Measurements from ENCODE around the gene NLGN4X. TPM values are rescaled to one million over a fixed set of nuclear protein-coding genes. Genes with fewer than 3 reads are reported as not detected.

NLGN4X gene
- total RNA-seq, 4 donors from 2014 or later: 0.45 to 3.2 (median 0.86) TPM

- Histone ChIP-seq H3K27ac (no peak overlapping the region), H3K4me3 (replicated peaks in 1 of 3) (no peak overlapping the region), H3K27me3 (no peaks in the 10 kb centered on the region), H3K9me3 (no peaks in the 10 kb centered on the region), H3K4me1 (no peaks in the 10 kb centered on the region), H3K36me3 (no peaks in the 10 kb centered on the region)
- intact Hi-C loops (cut with DNase I): no loop called here
- 97% methylated on average over 22 to 27 of the region's 28 CpGs for WGBS, 2 donors
- DNase-seq: no peak
- TF ChIP-seq POLR2A (IDR thresholded peaks at IDR 0.05) (no peak), CTCF (IDR thresholded peaks at IDR 0.05) (no peak)
Measured at GRCh38 chrX:6187256-6187655, 41.4 kb downstream of the NLGN4X start.

DNA sequence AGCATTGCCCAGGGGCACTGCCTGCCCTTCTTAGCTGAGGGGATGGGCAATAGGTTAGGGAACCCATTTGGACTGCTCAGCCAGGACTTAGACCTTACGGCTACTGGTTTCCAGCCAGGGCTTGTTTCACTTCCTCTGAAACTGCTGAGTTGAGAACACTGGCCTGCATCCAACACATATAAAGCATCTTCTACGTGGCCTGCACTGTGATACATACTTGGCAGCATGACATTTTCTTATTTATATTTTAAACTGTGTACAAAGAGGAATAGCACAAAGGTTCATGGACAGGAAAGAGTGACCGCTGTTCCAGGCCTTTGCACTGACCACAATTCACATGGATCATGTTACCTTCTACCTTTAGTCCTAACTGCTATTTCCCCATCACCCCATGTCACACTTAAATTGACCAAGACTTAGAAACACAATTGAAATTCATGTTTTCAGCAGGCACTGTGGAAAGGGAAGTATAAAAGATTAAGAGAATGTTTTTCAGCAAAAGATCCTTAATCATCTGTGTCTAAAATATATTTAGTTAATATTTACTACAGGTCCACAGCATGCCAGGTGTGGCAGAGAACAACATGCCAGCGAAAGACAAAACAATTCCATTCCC, 43.7 kb downstream of the NLGN4X start:
- Histone ChIP-seq H3K36me3 (no peaks in the 10 kb centered on the region), H3K9me3 (no peaks in the 10 kb centered on the region), H3K27ac (no peak overlapping the region), H3K4me1 (no peaks in the 10 kb centered on the region), H3K4me3 (replicated peaks in 1 of 3) (no peak overlapping the region), H3K27me3 (no peaks in the 10 kb centered on the region)
- intact Hi-C loops (cut with DNase I): no loop called here
- WGBS, 2 donors: 53 to 65% methylated on average over 3 to 4 of the region's 4 CpGs
- TF ChIP-seq CTCF (IDR thresholded peaks at IDR 0.05): no peak
- DNase-seq: no peak

GRCh38 chrX:6175914-6176313, 52.8 kb downstream of the NLGN4X start:
- Histone ChIP-seq H3K27me3 (no peaks in the 10 kb centered on the region), H3K36me3 (no peaks in the 10 kb centered on the region), H3K4me1 (no peaks in the 10 kb centered on the region), H3K4me3 (replicated peaks in 1 of 3) (no peak overlapping the region), H3K27ac (no peak overlapping the region), H3K9me3 (no peaks in the 10 kb centered on the region)
- 96 to 100% methylated on average over 2 to 3 of the region's 3 CpGs for WGBS, 2 donors
- TF ChIP-seq CTCF (IDR thresholded peaks at IDR 0.05): no peak
- no peak for TF ChIP-seq POLR2A (IDR thresholded peaks at IDR 0.05)
- intact Hi-C loops (cut with DNase I): no loop called here
- DNase-seq: no peak

- no peaks in the 10 kb centered on the region for H3K27me3 ChIP-seq
- no peak for DNase-seq
- no peak overlapping the region for H3K27ac ChIP-seq
- H3K9me3 ChIP-seq: no peaks in the 10 kb centered on the region
- H3K4me3 ChIP-seq (replicated peaks in 1 of 3): no peak overlapping the region
- no peaks in the 10 kb centered on the region for H3K36me3 ChIP-seq
- TF ChIP-seq POLR2A (IDR thresholded peaks at IDR 0.05) (no peak), CTCF (IDR thresholded peaks at IDR 0.05) (no peak)
- intact Hi-C loops (cut with DNase I): no loop called here
- no peaks in the 10 kb centered on the region for H3K4me1 ChIP-seq
Measured at GRCh38 chrX:6170424-6170823, 58.2 kb downstream of the NLGN4X start.

GRCh38 chrX:6169407-6169806, 59.3 kb downstream of the NLGN4X start:
- no peak for DNase-seq
- TF ChIP-seq CTCF (IDR thresholded peaks at IDR 0.05) (no peak), POLR2A (IDR thresholded peaks at IDR 0.05) (no peak)
- Histone ChIP-seq H3K36me3 (no peaks in the 10 kb centered on the region), H3K27ac (no peak overlapping the region), H3K4me1 (no peaks in the 10 kb centered on the region), H3K4me3 (replicated peaks in 1 of 3) (no peak overlapping the region), H3K27me3 (no peaks in the 10 kb centered on the region), H3K9me3 (no peaks in the 10 kb centered on the region)
- WGBS, 2 donors: 41 to 53% methylated on average over 6 to 8 of the region's 8 CpGs
- intact Hi-C loops (cut with DNase I): no loop called here
